Measurements from ENCODE around the gene PPA1.
"Not testable (repeated sequence)": the region's sequence is repeated elsewhere in the genome, so short reads cannot be mapped to it uniquely, and the experiment has no call there.

PPA1 gene

DNA sequence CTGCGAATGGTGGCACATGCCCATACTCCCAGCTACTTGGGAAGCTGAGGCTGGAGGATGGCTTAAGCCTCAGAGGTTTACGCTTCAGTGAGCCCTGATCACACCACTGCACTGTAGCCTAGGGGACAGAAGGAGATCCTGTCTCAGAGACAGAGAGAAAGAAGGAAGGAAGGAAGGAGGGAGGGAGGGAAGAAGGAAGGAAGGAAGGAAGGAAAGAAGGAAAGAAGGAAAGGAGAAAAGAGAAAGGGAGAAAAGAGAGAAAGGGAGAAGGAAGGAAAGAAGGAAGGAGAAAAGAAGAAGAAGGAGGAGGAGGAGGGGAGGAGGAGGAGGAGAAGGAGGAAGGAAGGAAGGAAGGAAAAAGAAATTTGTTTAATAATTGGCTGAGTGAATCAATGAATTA, 49.9 kb downstream of the PPA1 start:
- DNase-seq (ENCODE audit: low read depth), result no peak
- no peak overlapping the region for H3K4me3 ChIP-seq (ENCODE audit: control insufficient read depth, low read depth, low read length)
- TF ChIP-seq, protein P1, sequence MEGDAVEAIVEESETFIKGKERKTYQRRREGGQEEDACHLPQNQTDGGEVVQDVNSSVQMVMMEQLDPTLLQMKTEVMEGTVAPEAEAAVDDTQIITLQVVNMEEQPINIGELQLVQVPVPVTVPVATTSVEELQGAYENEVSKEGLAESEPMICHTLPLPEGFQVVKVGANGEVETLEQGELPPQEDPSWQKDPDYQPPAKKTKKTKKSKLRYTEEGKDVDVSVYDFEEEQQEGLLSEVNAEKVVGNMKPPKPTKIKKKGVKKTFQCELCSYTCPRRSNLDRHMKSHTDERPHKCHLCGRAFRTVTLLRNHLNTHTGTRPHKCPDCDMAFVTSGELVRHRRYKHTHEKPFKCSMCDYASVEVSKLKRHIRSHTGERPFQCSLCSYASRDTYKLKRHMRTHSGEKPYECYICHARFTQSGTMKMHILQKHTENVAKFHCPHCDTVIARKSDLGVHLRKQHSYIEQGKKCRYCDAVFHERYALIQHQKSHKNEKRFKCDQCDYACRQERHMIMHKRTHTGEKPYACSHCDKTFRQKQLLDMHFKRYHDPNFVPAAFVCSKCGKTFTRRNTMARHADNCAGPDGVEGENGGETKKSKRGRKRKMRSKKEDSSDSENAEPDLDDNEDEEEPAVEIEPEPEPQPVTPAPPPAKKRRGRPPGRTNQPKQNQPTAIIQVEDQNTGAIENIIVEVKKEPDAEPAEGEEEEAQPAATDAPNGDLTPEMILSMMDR (conservative IDR thresholded peaks at IDR 0.05; ENCODE audit: control insufficient read depth, insufficient read depth, low read depth, low read length), result no peak

DNA sequence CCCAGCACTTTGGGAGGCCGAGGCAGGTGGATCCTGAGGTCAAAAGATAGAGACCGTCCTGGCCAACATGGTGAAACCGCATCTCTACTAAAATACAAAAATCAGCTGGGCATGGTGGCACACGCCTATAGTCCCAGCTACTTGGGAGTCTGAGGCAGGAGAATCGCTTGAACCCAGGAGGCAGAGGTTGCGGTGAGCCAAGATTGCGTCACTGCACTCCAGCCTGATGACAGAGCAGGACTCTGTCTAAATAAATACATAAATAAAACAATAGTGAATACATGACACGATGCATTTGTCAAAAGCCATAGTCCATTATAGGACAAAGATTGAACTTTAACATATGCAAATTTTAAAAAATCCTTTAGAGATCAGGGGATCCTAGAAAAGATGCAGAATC, 54.0 kb downstream of the PPA1 start:
- not testable (repeated sequence) for DNase-seq (ENCODE audit: low read depth); H3K4me3 ChIP-seq (ENCODE audit: control insufficient read depth, low read depth, low read length)

DNA sequence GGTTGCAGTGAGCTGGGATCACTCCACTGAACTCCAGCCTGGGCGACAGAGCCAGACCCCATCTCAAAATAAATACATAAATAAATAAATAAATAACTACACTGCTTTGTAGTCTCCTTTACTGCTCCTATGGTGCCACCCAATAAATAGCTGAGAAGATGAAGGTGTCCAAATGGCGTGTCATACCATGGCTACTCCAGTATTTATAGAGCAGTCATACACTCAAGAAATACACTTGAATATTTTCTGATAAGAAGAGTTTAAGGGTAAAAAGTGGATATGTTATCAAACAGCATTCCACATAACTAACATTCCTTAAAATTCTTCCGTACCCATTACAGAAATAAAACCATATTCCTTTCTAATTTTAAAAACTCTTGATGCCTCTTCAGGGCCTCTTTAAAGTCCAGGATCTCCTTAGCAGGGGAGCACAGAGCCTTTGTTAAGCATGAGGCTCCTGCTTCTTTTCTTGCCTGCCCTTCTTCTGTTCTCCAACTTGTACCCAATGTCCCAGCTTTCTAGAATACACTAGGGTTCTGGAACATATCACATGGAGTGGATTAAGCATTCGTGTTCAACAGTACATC, 55.0 kb downstream of the PPA1 start:
- TF ChIP-seq, protein P1 (conservative IDR thresholded peaks at IDR 0.05; ENCODE audit: control insufficient read depth, insufficient read depth, low read depth, low read length), result no peak
- no peak for DNase-seq (ENCODE audit: low read depth)
- H3K4me3 ChIP-seq (ENCODE audit: control insufficient read depth, low read depth, low read length), result no peak overlapping the region

DNA sequence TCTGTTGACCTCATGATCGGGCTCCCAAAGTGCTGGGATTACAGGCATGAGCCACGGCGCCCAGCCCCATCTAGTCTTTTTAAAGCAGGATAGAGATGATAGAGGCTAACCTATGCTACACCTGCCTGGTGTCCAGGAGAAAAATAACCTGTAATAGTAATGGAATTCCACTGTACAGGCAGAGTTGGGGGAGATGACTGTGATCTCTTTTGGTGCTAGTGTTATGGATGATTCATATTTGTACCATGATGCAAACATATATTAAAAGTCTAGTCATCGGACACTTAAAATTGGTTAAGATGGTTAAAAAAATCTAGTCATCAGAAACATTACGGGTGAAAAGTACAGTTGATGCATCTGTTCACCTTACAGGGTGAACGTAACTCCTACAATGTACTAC, 56.8 kb downstream of the PPA1 start:
- no peak for DNase-seq (ENCODE audit: low read depth)
- H3K4me3 ChIP-seq (ENCODE audit: control insufficient read depth, low read depth, low read length), result no peak overlapping the region
- TF ChIP-seq, protein P1 (conservative IDR thresholded peaks at IDR 0.05; ENCODE audit: control insufficient read depth, insufficient read depth, low read depth, low read length), result no peak

DNA sequence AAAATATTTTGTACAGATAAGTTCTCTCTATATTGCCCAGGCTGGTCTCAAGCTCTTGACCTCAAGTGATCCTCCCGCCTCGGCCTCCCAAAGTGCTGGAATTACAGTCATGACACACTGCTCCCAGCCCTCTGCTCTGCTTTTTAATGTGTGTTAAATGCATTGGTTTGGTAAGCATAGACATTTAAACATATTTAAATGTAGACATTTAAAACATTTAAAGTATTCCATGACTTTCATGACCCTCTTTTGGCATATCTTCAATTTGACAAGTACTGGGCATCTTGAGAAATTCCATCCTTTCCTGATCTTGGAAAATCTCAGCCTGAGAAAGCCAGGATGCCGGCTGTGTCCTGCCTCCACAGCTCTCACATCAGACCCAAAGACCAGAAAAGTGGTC, 57.7 kb downstream of the PPA1 start:
- TF ChIP-seq, protein P1 (conservative IDR thresholded peaks at IDR 0.05; ENCODE audit: control insufficient read depth, insufficient read depth, low read depth, low read length), result no peak
- H3K4me3 ChIP-seq (ENCODE audit: control insufficient read depth, low read depth, low read length), result no peak overlapping the region
- DNase-seq (ENCODE audit: low read depth), result no peak

DNA sequence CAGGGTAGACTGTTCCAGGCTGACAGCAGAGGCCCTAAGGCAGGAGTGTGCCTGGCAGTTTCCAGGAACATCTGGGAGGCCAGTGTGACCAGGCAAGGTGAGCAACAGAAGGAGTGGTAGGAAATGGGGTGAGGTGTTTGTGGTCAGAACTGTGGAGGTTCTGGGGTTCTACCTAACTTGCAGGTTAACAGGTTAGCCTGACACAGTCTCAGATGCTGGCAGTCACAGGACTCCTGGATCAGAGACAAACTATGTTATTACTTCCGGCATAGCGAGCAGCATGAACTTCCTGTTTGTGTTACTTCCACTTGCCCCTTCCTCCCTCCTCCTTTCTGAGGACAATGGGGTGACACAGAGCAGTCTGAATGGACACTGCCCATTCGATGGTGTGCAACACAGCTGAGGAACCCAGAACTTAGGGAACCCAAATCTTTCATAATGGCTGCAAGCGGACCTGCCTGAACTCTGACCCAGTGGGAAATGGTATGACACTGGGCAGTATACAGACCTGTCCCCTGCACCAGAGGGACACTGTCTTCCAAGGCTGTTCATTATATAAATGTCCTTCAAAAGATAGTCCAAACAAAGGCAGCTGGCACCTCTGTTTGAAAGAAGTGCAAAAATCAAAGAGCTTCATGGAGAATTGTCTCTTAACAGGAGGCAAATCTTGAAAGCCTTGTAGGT, 59.0 kb downstream of the PPA1 start:
- no peak overlapping the region for H3K4me3 ChIP-seq (ENCODE audit: control insufficient read depth, low read depth, low read length)
- TF ChIP-seq, protein P1 (conservative IDR thresholded peaks at IDR 0.05; ENCODE audit: control insufficient read depth, insufficient read depth, low read depth, low read length), result no peak
- no peak for DNase-seq (ENCODE audit: low read depth)

DNA sequence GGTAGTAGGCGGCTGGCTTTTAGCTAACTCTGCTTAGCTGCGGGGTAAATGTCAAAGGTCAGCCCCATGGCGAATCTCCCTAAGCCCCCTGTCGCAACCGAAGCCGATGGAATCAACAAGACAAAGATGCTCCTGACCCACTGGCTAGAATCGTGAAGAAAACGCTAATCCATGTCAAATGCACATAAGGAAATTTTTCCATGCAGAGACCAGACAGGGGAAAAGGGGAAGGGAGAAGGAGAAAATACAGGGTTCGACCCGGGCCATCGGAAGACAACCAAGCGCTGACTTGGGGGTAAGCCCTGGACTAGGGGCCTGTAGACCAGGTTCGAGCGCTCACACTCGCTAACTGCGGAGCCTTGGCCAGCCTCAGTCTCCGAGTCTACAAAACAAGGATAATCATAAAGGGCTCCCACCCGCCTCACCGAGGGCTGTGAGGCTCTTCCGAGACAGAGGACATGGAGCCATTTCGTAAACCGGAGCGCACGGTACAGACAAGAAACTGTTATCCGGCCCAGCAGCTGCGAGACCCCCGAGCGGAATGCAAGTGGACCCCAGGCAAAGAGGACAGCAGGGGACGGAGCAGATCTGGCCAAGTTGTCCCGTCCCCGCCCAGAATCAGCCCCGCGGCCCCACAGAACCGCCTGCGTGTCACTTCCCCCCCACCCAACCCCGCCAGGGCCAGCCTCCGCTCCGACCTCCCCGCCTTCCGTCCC, 63.4 kb downstream of the PPA1 start:
- H3K4me3 ChIP-seq (ENCODE audit: control insufficient read depth, low read depth, low read length), result peak overlapping the region; percentile 99
- TF ChIP-seq, protein P1 (conservative IDR thresholded peaks at IDR 0.05; ENCODE audit: control insufficient read depth, insufficient read depth, low read depth, low read length), result no peak
- DNase-seq (ENCODE audit: low read depth), result no peak

Data from fibroblast of mammary gland (primary cell).